ENCODE measurements around the gene OARD1.
A peak's percentile ranks its signal among the peaks of the same experiment; 100 is the strongest.
"Not testable (repeated sequence)": the region's sequence is repeated elsewhere in the genome, so short reads cannot be mapped to it uniquely, and the experiment has no call there.

The OARD1 gene, protein sequence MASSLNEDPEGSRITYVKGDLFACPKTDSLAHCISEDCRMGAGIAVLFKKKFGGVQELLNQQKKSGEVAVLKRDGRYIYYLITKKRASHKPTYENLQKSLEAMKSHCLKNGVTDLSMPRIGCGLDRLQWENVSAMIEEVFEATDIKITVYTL
- total RNA-seq, result 38.0 to 47.5 (median 41.8) reads per million in 4 experiments

GRCh38 chr6:41071923-41072835 is at the start of gene OARD1:
OARD1 (minus strand) TSS chr6:41072356; CDS start chr6:41071634, 722 bp downstream.
- DNase-seq, result peak; percentile 100

DNA sequence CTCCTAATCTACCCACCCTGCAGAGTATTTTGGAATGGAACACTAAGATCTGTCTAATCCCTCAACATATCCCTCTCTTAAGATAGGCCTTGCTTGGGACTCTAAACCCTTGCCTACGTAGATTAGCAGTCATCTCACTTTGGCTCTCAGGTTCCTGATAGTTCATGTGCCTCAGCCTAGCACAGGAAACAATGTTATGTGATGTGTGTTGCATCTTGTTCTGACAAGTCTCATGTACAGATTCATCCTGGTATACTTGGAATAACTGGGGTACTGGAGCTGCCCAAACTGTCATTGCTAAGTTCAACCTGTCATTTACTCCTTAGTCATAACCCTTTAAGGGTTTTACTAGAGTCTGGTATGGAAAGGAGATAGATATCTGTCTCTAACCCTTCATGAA is 47.9 kb upstream of the OARD1 start:
- DNase-seq, result no peak

DNA sequence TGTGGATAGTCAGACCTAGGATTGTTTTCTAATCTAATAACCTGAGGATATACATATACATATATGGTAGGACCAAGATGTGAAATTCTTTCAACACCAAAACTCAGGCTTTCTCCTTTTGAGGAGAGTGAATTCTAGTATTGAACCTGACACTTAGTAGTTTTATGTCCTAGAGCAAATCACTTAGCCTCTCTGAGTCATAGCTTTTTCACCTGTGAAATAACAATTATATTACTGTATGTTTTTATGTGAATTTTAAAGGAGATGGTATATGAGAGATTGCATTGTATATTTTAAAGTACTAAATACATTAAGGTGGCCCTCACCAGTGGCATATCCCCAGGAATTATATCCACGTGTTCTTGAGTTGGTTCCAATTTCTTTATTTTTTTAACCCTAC is 47.4 kb upstream of the OARD1 start:
- DNase-seq, result no peak

- not testable (repeated sequence) for DNase-seq
Observed at GRCh38 chr6:41115027-41115426, 42.9 kb upstream of the OARD1 start.

DNA sequence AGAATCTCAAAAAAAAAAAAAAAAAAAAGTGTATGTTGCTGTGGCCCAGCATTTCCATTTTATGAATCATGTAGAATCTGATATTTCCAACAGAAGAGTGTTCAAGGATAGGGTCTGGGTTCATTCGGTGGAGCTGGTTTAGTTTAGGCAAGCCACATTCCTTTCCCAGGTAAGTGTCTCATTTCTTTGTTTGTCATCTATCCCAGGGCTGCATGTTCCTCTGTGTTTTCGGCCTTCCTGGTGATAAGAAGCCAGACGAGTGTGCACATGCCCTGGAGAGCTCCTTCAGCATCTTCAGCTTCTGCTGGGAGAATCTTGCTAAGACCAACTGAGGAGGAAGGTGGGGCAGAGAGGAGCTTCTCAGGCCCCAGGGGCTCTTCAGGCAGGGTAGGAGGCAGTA is 38.9 kb upstream of the OARD1 start:
- no peak for DNase-seq

- no peak for DNase-seq
Observed at GRCh38 chr6:41103847-41104246, 31.7 kb upstream of the OARD1 start.

GRCh38 chr6:41100871-41101287 is 28.7 kb upstream of the OARD1 start:
- DNase-seq, result no peak

- DNase-seq, result no peak
Observed at GRCh38 chr6:41098366-41098765, 26.2 kb upstream of the OARD1 start.

DNA sequence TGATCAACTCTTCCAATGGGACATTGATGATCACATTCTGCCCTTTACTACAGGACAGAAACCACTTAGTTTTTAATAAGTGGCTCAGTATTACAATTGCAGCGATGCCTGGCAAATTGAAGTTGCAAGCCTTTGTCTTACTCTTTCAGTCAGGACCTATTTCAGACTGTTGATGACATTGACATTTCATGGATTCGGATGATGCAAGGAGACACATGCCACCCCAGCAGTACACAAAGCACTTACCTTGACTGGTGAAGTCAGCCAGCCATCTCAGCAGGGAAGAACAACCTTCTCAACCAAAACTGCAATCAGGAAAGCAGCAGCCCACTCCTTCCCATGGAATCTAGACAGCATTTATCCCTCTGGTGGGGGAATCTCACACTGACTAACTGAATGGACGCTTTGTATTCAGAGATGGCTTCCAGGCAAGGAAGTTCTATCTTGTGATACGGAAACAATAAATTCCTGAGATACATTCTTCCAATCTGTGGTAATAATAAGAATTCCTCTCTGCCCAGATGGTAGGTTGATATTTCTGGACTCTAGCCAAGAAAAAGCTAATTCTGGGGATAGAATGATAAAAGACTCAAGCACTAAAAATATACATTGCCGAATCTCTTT is 25.4 kb upstream of the OARD1 start:
- no peak for DNase-seq

DNA sequence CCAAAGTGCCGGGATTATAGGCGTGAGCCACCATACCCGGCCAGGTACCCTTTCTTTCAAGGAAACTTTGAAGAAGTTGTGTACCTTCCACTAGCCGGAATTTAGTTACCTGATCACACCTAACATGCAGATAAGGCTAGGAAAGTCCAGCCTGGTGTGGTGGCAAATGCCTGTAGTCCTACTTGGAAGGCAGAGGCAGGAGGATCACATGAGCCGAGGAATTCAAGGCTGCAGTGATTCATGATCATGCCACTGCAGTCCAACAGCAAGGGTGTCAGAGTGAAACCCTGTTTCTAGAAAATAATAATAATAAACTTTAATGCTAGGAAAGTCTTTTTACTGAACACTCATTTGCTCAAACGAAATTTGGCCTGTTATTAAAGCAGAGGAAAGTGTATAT is 21.6 kb upstream of the OARD1 start:
- DNase-seq, result no peak

GRCh38 chr6:41092421-41093140 is 20.4 kb upstream of the OARD1 start:
- DNase-seq, result no peak

- DNase-seq, result no peak
Observed at GRCh38 chr6:41090841-41091761, 18.9 kb upstream of the OARD1 start.

- DNase-seq, result no peak
Observed at GRCh38 chr6:41088451-41088850, 16.3 kb upstream of the OARD1 start.

DNA sequence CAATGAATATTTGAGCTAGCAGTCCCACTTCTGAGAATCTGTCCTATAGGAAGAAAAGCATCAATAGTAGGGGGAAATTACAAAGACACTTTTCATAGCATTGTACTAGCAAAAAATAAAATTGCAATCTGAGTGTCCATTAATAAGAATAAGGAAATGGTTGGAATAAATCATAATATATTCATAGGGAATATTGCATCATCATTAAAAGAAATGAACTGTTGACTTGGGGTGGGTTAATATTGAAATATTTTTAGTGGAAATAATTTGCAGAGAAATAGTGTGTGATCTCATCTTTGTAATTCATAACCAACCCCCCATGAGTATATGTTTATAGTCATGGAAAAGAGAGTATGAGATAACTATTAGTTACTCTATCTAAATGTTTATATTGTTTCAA is 13.0 kb upstream of the OARD1 start:
- DNase-seq, result no peak

GRCh38 chr6:41083072-41083471 is 10.9 kb upstream of the OARD1 start:
- DNase-seq, result no peak

- no peak for DNase-seq
Observed at GRCh38 chr6:41080621-41081020, 8.5 kb upstream of the OARD1 start.

DNA sequence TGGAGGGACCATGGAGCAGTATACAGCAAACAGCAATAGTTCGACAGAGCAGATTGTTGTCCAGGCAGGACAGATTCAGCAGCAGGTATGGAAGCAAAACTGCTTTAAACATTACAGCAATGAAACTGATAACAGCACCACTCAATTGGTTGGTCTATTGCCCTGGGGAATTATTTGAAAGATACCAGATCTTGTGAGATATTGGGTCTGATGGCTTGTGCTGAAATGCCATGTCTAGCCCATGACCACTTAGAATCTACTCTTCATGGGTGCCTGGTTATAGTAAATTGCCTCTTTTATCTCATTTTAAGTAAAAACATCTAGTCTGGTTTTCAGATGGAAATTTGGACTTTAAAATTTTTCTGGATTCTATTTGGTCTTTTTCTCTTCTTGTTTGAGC is 6.9 kb upstream of the OARD1 start:
- DNase-seq, result no peak

- DNase-seq, result no peak
Observed at GRCh38 chr6:41078101-41078500, 5.9 kb upstream of the OARD1 start.

GRCh38 chr6:41077536-41077935 is 5.4 kb upstream of the OARD1 start:
- DNase-seq, result no peak

DNA sequence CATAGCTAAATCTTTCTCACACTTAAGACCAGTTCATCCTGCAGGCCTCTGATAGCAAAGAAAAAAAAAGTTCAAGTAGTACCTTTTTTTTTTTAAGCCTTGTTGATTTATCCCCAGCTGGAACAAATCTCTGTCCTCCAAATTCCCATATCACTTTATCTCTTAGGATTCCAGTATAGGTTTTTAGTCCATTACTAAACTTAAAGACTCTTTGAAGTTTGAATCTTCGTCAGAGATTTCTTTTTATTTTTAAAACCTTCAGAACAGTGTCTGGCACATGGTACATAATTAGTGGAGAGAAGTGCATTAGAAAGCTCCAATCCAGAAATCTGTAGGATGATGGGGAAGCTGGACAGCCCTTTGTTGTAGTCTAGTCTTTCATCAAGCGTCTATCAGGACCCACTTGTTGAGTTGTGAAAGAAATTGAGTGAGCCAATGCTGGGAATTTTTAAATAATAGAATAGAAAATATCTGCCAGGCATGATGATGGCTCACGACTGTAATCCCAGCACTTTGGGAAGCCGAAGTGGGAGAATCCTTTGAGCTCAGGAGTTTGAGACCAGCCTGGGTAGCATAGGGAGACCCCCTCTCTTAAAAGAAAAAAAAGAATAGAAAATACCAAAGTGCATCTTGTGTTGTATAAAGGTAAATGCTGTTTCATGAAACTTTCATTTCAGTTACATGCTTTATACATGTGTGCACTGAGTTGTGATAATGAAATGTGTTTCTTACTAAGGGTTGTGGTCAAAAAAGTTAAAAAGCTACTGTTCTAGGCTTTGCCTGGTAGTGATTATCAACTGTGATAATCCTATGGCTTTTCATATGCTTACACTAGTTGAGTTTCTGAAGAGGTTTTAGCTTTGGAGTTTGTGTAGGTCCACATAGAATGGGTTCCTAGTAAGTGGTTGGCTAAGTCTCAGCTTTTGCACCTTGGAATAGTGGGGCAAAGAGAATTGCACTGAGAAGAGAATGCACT is 3.8 kb upstream of the OARD1 start:
- DNase-seq, result no peak

Measured in effector CD8-positive, alpha-beta T cell (primary cell).